Retinal pigment epithelial cell (primary cell): ENCODE measurements around the gene GPD2.

Experiments
- DNase-seq: peaks from one replicate; pipeline ENCODE4 v3.0.0-alpha.2; 2010; ENCODE audit warnings: low read depth
- H3K4me3 ChIP-seq: 2 replicates; pipeline ENCODE4 v1.5.1; 2011; ENCODE audit warnings: mild to moderate bottlenecking, low read length, control low read depth, moderate library complexity
- CTCF ChIP-seq: conservative IDR thresholded peaks from 2 replicates; pipeline ENCODE4 v1.5.1; 2011; ENCODE audit warnings: low read depth, low read length, control low read depth, inconsistent platforms

Gene GPD2

GRCh38 chr2:156435396-156435717 lies 822 bp upstream of the GPD2 start:
- TF ChIP-seq CTCF = no peak
- no peak for DNase-seq
- peak overlapping the region; percentile 72 for H3K4me3 ChIP-seq

GRCh38 chr2:156436497-156437085 lies 412 bp downstream of the GPD2 start:
- TF ChIP-seq CTCF = no peak
- DNase-seq = no peak
- H3K4me3 ChIP-seq = peak overlapping the region; percentile 72

GRCh38 chr2:156437272-156437930 lies 1.2 kb downstream of the GPD2 start:
- peak overlapping the region; percentile 72 for H3K4me3 ChIP-seq
- DNase-seq = no peak
- no peak for TF ChIP-seq CTCF

GRCh38 chr2:156437931-156438410 lies 1.8 kb downstream of the GPD2 start:
- no peak for DNase-seq

GRCh38 chr2:156443089-156443488 lies 6.9 kb downstream of the GPD2 start:
- no peak overlapping the region for H3K4me3 ChIP-seq
- TF ChIP-seq CTCF = no peak
- no peak for DNase-seq

More at GRCh38 chr2:156437931-156438410, 1.8 kb downstream of the GPD2 start:
- no peak for TF ChIP-seq CTCF
- H3K4me3 ChIP-seq = no peak overlapping the region

GRCh38 chr2:156445296-156446220 lies 9.4 kb downstream of the GPD2 start:
- no peak for DNase-seq
- TF ChIP-seq CTCF = no peak
- H3K4me3 ChIP-seq = no peak overlapping the region
